Endothelial cell of umbilical vein (primary cell): ENCODE data around the gene IQCE. TPM values are rescaled to one million over a fixed set of nuclear protein-coding genes. Genes with fewer than 3 reads are reported as not detected.
A peak's percentile ranks its signal among the peaks of the same experiment; 100 is the strongest.

Source experiments
- Bru-seq: library from RNA; stranded (reverse); fragments of 400-500 nt; gene quantifications from one replicate; lab custom pipeline; 2021; lab: Mats Ljungman, UMichigan
- BruChase-seq, 2 experiments: library from RNA; stranded (reverse); fragments of 400-500 nt; gene quantifications; one replicate each; lab custom pipeline; 2021; lab: Mats Ljungman, UMichigan
- BruUV-seq: library from RNA; stranded (reverse); fragments of 400-500 nt; replicated peaks from 2 replicates; lab custom pipeline; 2021; lab: Mats Ljungman, UMichigan
- CTCF ChIA-PET: fragments of 300-600, 350-600 bp; sonication (Branson Sonifier 250); formaldehyde crosslinking; loops from one replicate; lab custom pipeline; 2021; ENCODE audit warnings: antibody characterized with exemption, inconsistent platforms; lab: Charles Lee
- POLR2A ChIA-PET: fragments of 300-600, 350-600 bp; sonication (Branson Sonifier 250); formaldehyde crosslinking; loops from one replicate; lab custom pipeline; 2021; ENCODE audit warnings: antibody characterized with exemption, inconsistent platforms; lab: Charles Lee
- DNase-seq: peaks from one replicate; pipeline ENCODE4 v3.0.0-alpha.2; 2011; ENCODE audit warnings: low read depth, low spot score
- FAIRE-seq: peaks from 2 replicates; lab custom pipeline; 2011; peaks lifted over from hg19 to GRCh38; lab: Jason Lieb, UNC
- H2AFZ ChIP-seq: 2 replicates; pipeline ENCODE4 v1.6.0; 2012; ENCODE audit warnings: low read depth, low read length, control low read depth, inconsistent platforms
- H3K27ac ChIP-seq: 2 replicates; pipeline ENCODE4 v1.5.1; 2011; ENCODE audit warnings: low read depth, mild to moderate bottlenecking, control low read depth, low read length, moderate library complexity; ENCODE audit not compliant: insufficient read depth
- H3K27me3 ChIP-seq, 2 experiments: 2 replicates each; pipeline versions ENCODE4 v1.6.0 to v1.6.1; 2011; ENCODE audit warnings: low read length in 2 of 2, mixed read lengths in 1 of 2; ENCODE audit not compliant: control insufficient read depth in 2 of 2, insufficient read depth in 2 of 2
- H3K36me3 ChIP-seq, 2 experiments: 2 replicates in 1 of 2; 3 replicates in 1 of 2; pipeline ENCODE4 v1.5.1; 2011; ENCODE audit warnings: low read length in 2 of 2, mild to moderate bottlenecking in 1 of 2, moderate library complexity in 1 of 2; ENCODE audit not compliant: control insufficient read depth in 2 of 2, insufficient read depth in 2 of 2; ENCODE audit errors: extremely low read depth in 1 of 2
- H3K4me1 ChIP-seq: 3 replicates; pipeline ENCODE4 v1.5.1; 2011; ENCODE audit warnings: mild to moderate bottlenecking, low read length; ENCODE audit not compliant: control insufficient read depth, insufficient read depth; ENCODE audit errors: extremely low read depth
- H3K4me2 ChIP-seq: 2 replicates; pipeline ENCODE4 v1.6.1; 2011; ENCODE audit warnings: low read length, control low read depth, mixed read lengths; ENCODE audit not compliant: insufficient read depth
- H3K4me3 ChIP-seq, 3 experiments: fragments of 200-600 bp in 1 of 3; sonication (generic), shearing (Covaris generic) in 1 of 3; replicated peaks in 1 of 3; 2 replicates each; pipeline ENCODE4 v1.5.1; 2011 to 2016; ENCODE audit warnings: control low read depth in 3 of 3, low read length in 3 of 3, mild to moderate bottlenecking in 2 of 3, inconsistent platforms in 1 of 3, low read depth in 1 of 3, moderate library complexity in 1 of 3; ENCODE audit not compliant: insufficient read depth in 1 of 3
- H3K79me2 ChIP-seq: 2 replicates; pipeline ENCODE4 v1.6.0; 2012; ENCODE audit warnings: low read length, inconsistent platforms; ENCODE audit not compliant: control insufficient read depth, insufficient read depth
- H3K9ac ChIP-seq: replicated peaks from 2 replicates; pipeline ENCODE3; 2011; ENCODE audit warnings: low read length, control low read depth; ENCODE audit not compliant: insufficient read depth; ENCODE audit errors: extremely low read depth
- H3K9me1 ChIP-seq: replicated peaks from 3 replicates; pipeline ENCODE4 v1.6.0; 2011; ENCODE audit warnings: mild to moderate bottlenecking, low read length; ENCODE audit not compliant: control insufficient read depth, insufficient read depth; ENCODE audit errors: extremely low read depth
- H3K9me3 ChIP-seq: replicated peaks from 2 replicates; pipeline ENCODE4 v1.5.1; 2012; ENCODE audit warnings: low read length, inconsistent platforms; ENCODE audit not compliant: control insufficient read depth, insufficient read depth
- H4K20me1 ChIP-seq: replicated peaks from 2 replicates; pipeline ENCODE3; 2011; ENCODE audit warnings: mild to moderate bottlenecking, low read length; ENCODE audit not compliant: control insufficient read depth, insufficient read depth; ENCODE audit errors: extremely low read depth
- GATA2 ChIP-seq: IDR thresholded peaks from 2 replicates; pipeline ENCODE4 v1.7.0; 2011; ENCODE audit warnings: low read depth, mild to moderate bottlenecking, moderate library complexity, mixed read lengths, low read length; ENCODE audit not compliant: insufficient read length, insufficient read depth
- JUN ChIP-seq: IDR thresholded peaks from 2 replicates; pipeline ENCODE4 v1.6.1; 2011; ENCODE audit warnings: borderline replicate concordance, low read depth; ENCODE audit not compliant: insufficient read length, insufficient read depth
- POLR2A ChIP-seq: IDR thresholded peaks from 2 replicates; pipeline ENCODE4 v1.6.1; 2012; ENCODE audit warnings: low read depth, mild to moderate bottlenecking, control low read depth, low read length
- POLR2AphosphoS5 ChIP-seq: IDR thresholded peaks from 2 replicates; pipeline ENCODE4 v1.6.1; 2012; ENCODE audit warnings: low read depth, mild to moderate bottlenecking, control low read depth, low read length, moderate library complexity; ENCODE audit not compliant: insufficient read depth
- dilution Hi-C: fragments of 300-500 bp; cut with MboI; formaldehyde crosslinking; loops from one replicate; pipeline ENCODE4 v1.15.0; 2019; ENCODE audit warnings: low sequenced_read_pairs; ENCODE audit not compliant: extremely low pct_ligation_motif_present
- intact Hi-C: fragments of 100-400 bp; cut with micrococcal nuclease; formaldehyde crosslinking; loops from one replicate; pipeline ENCODE4 v1.10.0; 2022
- long read RNA-seq: library from polyadenylated mRNA; stranded (forward); transcript quantifications from one replicate; pipeline ENCODE4 v2.0.0, GENCODE V29; 2021
- polyA minus RNA-seq, 3 experiments: library from RNA; depleted of rRNA, polyadenylated mRNA; stranded (reverse); fragments of >200 nt; gene quantifications; 1 replicate in 1 of 3; 2 replicates in 2 of 3; pipeline ENCODE4 v1.2.3, GENCODE V29; 2011
- polyA plus RNA-seq, 4 experiments: library from polyadenylated mRNA; depleted of rRNA in 3 of 4; stranded (reverse) in 3 of 4; unstranded in 1 of 4; fragments of >200 nt; gene quantifications; 2 replicates each; pipeline versions ENCODE4 v1.2.1 to v1.2.3, GENCODE V29; 2011 to 2012; ENCODE audit warnings: missing spikeins in 1 of 4
- total RNA-seq: library from RNA; stranded (reverse); gene quantifications from 2 replicates; pipeline ENCODE4 v1.2.3, GENCODE V29; 2021

The IQCE gene
- total RNA-seq (11.3 and 14.5 TPM in 2 replicates), polyA plus RNA-seq (4.8 and 4.9 TPM in 2 replicates), polyA minus RNA-seq (9.3 and 13.5 TPM in 2 replicates), Bru-seq, nascent RNA (percentile 47 among the genes with signal in this experiment), BruChase-seq, experiment 1, labeled RNA remaining after a 6-hour chase (percentile 61 among the genes with signal in this experiment), BruChase-seq, experiment 2, labeled RNA remaining after a 2-hour chase (percentile 66 among the genes with signal in this experiment)
- 5.5 and 5.8 TPM in 2 replicates for polyA plus RNA-seq (2011; cell fraction: cytosol; rRNA removed)
- 18.5 and 18.6 TPM in 2 replicates for polyA plus RNA-seq (2011; cell fraction: nucleus; rRNA removed)
- 6.0 and 9.1 TPM in 2 replicates for polyA plus RNA-seq (2012)
- polyA minus RNA-seq (2011; cell fraction: cytosol; rRNA and poly(A)+ RNA removed): 10.9 TPM
- 7.7 and 8.8 TPM in 2 replicates for polyA minus RNA-seq (2011; cell fraction: nucleus; rRNA and poly(A)+ RNA removed)
- long read RNA-seq, full-length matches to known transcripts: 13 of 24 reads
- long read RNA-seq, partial matches to known transcripts: 1 of 24 reads
- long read RNA-seq, other reads (novel, unspliced or antisense): 10 of 24 reads

DNA sequence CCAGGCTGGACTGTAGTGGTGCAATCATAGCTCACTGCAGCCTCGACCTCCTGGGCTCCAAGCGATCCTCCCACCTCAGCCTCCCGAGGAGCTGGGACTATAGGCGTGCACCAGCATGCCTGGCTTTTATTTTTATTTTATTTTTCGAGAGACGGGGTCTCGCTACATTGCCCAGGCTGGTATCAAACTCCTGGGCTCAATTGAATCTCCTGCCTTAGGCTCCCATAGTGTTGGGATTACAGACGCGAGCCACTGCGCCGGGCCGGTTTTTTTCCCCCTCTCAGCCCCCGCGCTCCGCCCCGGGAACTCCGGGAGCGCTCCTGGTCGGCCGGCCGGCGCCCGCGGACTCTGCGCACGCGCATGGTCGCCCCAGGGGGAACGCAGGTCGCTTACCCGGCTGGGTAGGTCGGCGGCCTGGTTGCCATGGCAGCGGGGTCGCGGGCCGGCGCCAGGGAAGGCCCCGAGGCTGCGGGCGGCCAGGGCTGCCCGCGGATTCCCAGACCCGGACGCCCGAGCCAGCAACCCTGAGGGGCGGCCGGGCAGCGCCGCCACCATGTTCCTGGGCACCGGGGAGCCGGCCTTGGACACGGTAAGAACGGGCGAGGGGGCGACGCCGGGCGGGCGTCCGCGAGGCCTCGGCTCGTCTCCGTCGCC is at the start of gene IQCE:
Gene IQCE (plus strand): TSS at position 351 of the 654 bp plus-strand sequence. CDS start 203 bp downstream, at position 554.
- Histone ChIP-seq H2AFZ (peak within 1 kb of the TSS; percentile 64), H3K9me3 (no peaks in the 10 kb centered on the region), H3K27me3 (no peaks in the 10 kb centered on the region), H3K9me1 (no peaks in the 10 kb centered on the region), H3K4me1 (peaks cover 12% of the 10 kb centered on the region), H3K36me3 (no peaks in the 10 kb centered on the region), H3K27ac (peak within 1 kb of the TSS; percentile 72), H3K4me3 (peak within 1 kb of the TSS; percentile 73 to 75 (median 74)), H3K4me2 (peak within 1 kb of the TSS; percentile 82), H3K79me2 (peaks cover 15% of the 10 kb centered on the region), H4K20me1 (no peaks in the 10 kb centered on the region), H3K9ac (peak within 1 kb of the TSS; percentile 77)
- intact Hi-C loops (loop anchor here (5.0 kb wide), 2 partner anchors 104 to 106 kb away; no protein-coding TSS in a partner anchor), dilution Hi-C loops (no loop called here)
- peak; percentile 87 for DNase-seq
- FAIRE-seq: peak; percentile 81
- TF ChIP-seq GATA2 (no peak), POLR2AphosphoS5 (peak; percentile 57), POLR2A (peak; percentile 51), JUN (no peak)
- POLR2A ChIA-PET: no interaction called here
- CTCF ChIA-PET: interaction anchor here (0.9 to 2.6 kb wide), 3 partner anchors 12 to 123 kb away, joined by 3 to 8 read pairs (median 3); no protein-coding TSS in a partner anchor
- BruUV-seq: no TSS peak
